ENCODE results near the gene CDH24. TPM values are rescaled to one million over a fixed set of nuclear protein-coding genes. Genes with fewer than 3 reads are reported as not detected.

CDH24 gene
- total RNA-seq, 1 experiment from 2014 or later = 5.0 TPM

DNA sequence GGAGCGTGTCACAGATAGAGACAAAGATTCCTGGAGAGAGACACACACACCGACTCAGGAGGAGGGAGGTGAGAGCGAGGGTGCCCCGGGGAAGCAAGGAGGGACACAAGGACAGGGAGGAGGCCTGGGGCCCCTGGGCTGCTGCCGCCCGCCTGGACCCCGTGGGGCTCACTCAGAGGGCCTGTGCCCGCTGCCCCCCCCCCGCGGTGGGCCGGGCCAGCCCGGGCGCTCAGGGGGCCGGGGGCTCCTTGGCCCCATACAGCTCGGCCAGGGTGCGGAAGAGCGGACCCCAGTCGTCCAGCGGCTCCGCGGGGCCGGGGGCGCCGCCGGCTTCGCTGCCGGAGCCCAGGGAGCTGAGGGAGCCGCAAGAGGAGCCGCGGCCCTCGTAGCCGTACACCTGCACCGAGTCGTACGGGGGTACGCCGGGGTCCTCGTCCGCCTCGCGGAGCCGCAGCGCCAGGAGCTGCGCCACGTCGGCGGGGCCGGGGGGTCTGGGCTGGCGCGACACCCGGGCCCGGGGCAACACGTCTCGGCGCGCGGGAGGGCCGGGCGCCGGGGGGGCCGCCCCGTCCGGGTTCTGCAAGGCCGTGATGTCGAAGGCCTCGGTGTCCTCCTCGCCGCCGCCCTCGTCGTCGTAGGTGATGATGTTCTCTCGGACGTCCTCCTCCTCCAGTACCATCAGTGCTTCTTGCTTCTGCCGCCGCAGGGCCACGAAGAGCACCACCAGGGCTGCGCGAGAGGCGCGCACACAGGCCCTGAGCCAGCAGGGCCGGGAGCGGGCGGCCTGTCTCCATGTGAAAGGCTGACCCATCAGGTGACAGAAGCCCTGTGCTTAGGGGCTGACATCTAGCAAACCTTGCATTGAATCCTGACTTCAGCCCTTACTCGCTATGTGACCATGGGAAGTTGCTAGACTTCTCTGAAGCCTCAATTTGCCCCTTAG, 9.3 kb downstream of the CDH24 start:
- TF ChIP-seq, protein P1, sequence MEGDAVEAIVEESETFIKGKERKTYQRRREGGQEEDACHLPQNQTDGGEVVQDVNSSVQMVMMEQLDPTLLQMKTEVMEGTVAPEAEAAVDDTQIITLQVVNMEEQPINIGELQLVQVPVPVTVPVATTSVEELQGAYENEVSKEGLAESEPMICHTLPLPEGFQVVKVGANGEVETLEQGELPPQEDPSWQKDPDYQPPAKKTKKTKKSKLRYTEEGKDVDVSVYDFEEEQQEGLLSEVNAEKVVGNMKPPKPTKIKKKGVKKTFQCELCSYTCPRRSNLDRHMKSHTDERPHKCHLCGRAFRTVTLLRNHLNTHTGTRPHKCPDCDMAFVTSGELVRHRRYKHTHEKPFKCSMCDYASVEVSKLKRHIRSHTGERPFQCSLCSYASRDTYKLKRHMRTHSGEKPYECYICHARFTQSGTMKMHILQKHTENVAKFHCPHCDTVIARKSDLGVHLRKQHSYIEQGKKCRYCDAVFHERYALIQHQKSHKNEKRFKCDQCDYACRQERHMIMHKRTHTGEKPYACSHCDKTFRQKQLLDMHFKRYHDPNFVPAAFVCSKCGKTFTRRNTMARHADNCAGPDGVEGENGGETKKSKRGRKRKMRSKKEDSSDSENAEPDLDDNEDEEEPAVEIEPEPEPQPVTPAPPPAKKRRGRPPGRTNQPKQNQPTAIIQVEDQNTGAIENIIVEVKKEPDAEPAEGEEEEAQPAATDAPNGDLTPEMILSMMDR (IDR thresholded peaks at IDR 0.05; ENCODE audit: unreplicated experiment) = no peak
- BruUV-seq (replicated peaks) = no TSS peak
- Mint-ChIP-seq H3K36me3 (ENCODE audit: insufficient read depth, unreplicated experiment) (no peaks in the 10 kb centered on the region), H3K4me3 (ENCODE audit: low read depth, unreplicated experiment) (no peak overlapping the region), H3K27me3 (ENCODE audit: unreplicated experiment) (peaks cover 22% of the 10 kb centered on the region), H3K4me1 (ENCODE audit: low read depth, unreplicated experiment) (no peaks in the 10 kb centered on the region), H3K9me3 (ENCODE audit: low read depth, unreplicated experiment) (no peaks in the 10 kb centered on the region), H3K27ac (ENCODE audit: unreplicated experiment) (no peak overlapping the region)
- DNase-seq = no peak
- CTCF ChIA-PET = no interaction called here
- intact Hi-C loops (cut with micrococcal nuclease; ENCODE audit: unreplicated experiment) = no loop called here

DNA sequence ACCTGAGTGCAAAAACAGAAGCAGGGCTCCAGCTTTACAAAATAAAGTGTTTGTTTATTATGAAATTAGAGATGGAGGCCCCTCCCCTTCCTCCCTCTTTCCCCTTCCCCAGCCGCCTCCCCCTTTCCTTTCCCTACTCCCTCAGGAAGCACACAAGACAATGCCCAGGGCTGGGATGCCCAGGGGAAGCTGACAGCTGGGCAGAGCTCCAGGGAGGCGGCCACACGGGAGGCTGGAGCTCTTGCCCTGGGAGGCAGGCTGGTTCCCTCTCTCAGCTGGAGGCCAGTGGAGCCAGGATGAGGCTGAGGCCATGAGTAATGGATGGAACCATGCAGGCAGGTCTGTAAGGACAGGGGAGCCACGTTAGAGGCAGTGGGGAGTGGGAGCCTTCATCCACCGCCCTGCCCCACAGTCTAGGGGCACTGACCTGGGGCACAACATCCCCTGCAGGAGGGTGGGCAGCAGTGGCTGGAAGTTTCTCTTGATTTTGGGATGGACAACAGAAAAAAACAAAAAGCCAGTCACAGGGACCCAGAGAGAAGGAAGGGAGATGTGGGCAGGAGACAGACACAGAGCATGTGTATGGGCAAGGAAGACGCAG, 10.2 kb downstream of the CDH24 start:
- Mint-ChIP-seq H3K4me1 (ENCODE audit: low read depth, unreplicated experiment) (no peaks in the 10 kb centered on the region), H3K36me3 (ENCODE audit: insufficient read depth, unreplicated experiment) (no peaks in the 10 kb centered on the region), H3K27ac (ENCODE audit: unreplicated experiment) (no peak overlapping the region), H3K27me3 (ENCODE audit: unreplicated experiment) (peaks cover 31% of the 10 kb centered on the region), H3K4me3 (ENCODE audit: low read depth, unreplicated experiment) (no peak overlapping the region), H3K9me3 (ENCODE audit: low read depth, unreplicated experiment) (no peaks in the 10 kb centered on the region)
- BruUV-seq (replicated peaks) = no TSS peak
- intact Hi-C loops (cut with micrococcal nuclease; ENCODE audit: unreplicated experiment) = no loop called here
- no peak for DNase-seq
- CTCF ChIA-PET = no interaction called here
- TF ChIP-seq, protein P1 (IDR thresholded peaks at IDR 0.05; ENCODE audit: unreplicated experiment) = no peak

DNA sequence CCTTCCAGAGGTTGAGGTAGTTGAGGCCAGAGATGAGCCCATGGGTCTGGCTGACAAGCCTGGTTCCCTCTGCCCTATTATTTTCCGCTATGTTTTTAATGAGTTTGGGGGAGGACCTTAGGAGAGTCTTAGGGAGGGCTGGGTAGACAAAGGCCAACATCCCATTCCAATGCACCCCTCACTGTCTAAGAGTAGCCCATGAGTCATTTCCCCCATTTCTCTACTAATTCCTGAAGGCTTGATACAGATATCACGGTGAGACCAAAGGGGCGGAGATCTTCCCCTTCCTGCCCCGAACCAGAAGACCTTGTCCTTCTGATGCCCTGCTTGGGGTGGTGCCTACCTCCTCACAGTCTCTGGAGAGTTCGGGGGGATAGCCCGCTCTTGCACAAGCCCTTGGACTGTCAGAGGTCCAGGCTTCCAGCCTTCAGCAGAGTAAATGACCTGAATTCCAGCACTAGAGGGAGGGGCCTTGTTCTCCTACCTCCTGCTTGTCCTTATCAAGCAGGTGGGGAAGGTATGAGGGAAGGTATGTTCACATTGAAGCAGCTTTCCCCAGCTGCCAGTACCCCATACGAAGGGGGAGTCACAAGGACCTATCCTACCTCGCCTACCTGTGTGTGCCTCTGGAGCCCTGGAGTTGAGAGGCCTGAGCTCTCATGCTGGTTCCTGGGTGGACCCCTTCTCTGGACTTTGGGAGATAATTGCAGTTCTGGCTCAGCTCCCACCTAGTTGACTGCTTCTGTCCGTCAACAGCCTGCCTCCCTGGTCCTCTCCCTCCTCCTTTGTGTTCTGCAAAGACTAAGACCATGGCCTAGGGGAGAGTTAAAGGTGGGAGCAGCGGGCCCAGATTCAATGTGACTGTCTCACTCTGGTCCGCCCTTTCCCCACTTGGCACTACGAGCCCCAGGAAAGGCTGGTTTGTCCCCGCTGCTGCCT, 11.6 kb downstream of the CDH24 start:
- no peaks in the 10 kb centered on the region for H3K4me1 Mint-ChIP-seq (ENCODE audit: low read depth, unreplicated experiment)
- no peak overlapping the region for H3K27ac Mint-ChIP-seq (ENCODE audit: unreplicated experiment)
- TF ChIP-seq, protein P1 (IDR thresholded peaks at IDR 0.05; ENCODE audit: unreplicated experiment) = no peak
- no peak overlapping the region for H3K4me3 Mint-ChIP-seq (ENCODE audit: low read depth, unreplicated experiment)
- CTCF ChIA-PET = no interaction called here
- no TSS peak for BruUV-seq (replicated peaks)
- H3K27me3 Mint-ChIP-seq (ENCODE audit: unreplicated experiment) = peaks cover 34% of the 10 kb centered on the region
- no peak for DNase-seq
- intact Hi-C loops (cut with micrococcal nuclease; ENCODE audit: unreplicated experiment) = no loop called here
- H3K9me3 Mint-ChIP-seq (ENCODE audit: low read depth, unreplicated experiment) = no peaks in the 10 kb centered on the region
- H3K36me3 Mint-ChIP-seq (ENCODE audit: insufficient read depth, unreplicated experiment) = no peaks in the 10 kb centered on the region

DNA sequence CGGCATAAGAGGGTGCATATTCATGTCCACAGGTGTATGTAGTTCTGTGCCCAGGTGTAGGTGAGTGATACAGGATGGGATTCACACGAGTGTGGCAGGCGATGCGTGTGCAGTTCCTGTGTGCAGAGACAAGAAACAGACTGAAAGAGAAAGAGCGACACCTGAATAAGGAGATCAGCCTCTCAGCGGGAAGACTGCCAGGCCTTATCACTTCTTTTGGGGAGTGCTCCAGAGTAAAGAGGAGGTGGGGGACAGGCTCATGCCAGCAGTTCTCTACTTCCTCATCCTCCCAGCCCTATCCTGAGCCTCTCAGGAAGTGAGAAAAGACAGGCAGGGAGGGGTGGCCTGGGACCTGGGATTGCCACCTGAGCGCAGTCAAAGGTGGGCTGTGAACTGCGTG, 12.5 kb downstream of the CDH24 start:
- Mint-ChIP-seq H3K27me3 (ENCODE audit: unreplicated experiment) (peaks cover 34% of the 10 kb centered on the region), H3K4me3 (ENCODE audit: low read depth, unreplicated experiment) (no peak overlapping the region), H3K4me1 (ENCODE audit: low read depth, unreplicated experiment) (no peaks in the 10 kb centered on the region), H3K36me3 (ENCODE audit: insufficient read depth, unreplicated experiment) (no peaks in the 10 kb centered on the region), H3K9me3 (ENCODE audit: low read depth, unreplicated experiment) (no peaks in the 10 kb centered on the region), H3K27ac (ENCODE audit: unreplicated experiment) (no peak overlapping the region)
- BruUV-seq (replicated peaks) = no TSS peak
- CTCF ChIA-PET = no interaction called here
- intact Hi-C loops (cut with micrococcal nuclease; ENCODE audit: unreplicated experiment) = no loop called here
- no peak for DNase-seq
- TF ChIP-seq, protein P1 (IDR thresholded peaks at IDR 0.05; ENCODE audit: unreplicated experiment) = no peak
